ENCODE data around the gene VPS8. TPM values are rescaled to one million over a fixed set of nuclear protein-coding genes. Genes with fewer than 3 reads are reported as not detected.
A peak's percentile ranks its signal among the peaks of the same experiment; 100 is the strongest.

VPS8 gene
- total and polyA plus RNA-seq, 9 of the 15 experiments (the other 6 are each of a cell fraction or from before 2014, with no cell fraction given), result 7.2 to 41.0 (median 28.3) TPM

- no peak for FAIRE-seq
- Histone ChIP-seq H3K36me3 (ENCODE audit: control insufficient read depth, insufficient read depth, low read length) (peaks cover 11% of the 10 kb centered on the region; the same call in 2 of the 3 replicates), H3K4me3 (no peak overlapping the region), H3K9me3 (replicated peaks; ENCODE audit: control insufficient read depth, insufficient read depth, low read depth, low read length) (no peaks in the 10 kb centered on the region), H3K4me2 (ENCODE audit: insufficient read depth, low read length) (no peak overlapping the region), H4K20me1 (replicated peaks; ENCODE audit: control insufficient read depth, insufficient read depth, low read length) (no peaks in the 10 kb centered on the region), H3K4me1 (replicated peaks in 1 of 2; ENCODE audit: control insufficient read depth in 2 of 2, insufficient read depth in 2 of 2, low read length in 2 of 2) (peaks cover 0 to 7% of the 10 kb centered on the region in 2 experiments; a peak in 3 of 5 replicates), H2AFZ (ENCODE audit: low read depth, low read length) (no peak overlapping the region), H3K9ac (ENCODE audit: insufficient read depth in 1 of 2, low read depth in 2 of 2, low read length in 2 of 2) (no peak overlapping the region), H3K27me3 (ENCODE audit: control insufficient read depth in 2 of 2, insufficient read depth in 2 of 2, low read length in 2 of 2) (no peaks in the 10 kb centered on the region), H3K9me1 (ENCODE audit: control insufficient read depth, insufficient read depth, low read length) (no peaks in the 10 kb centered on the region), H3K79me2 (ENCODE audit: control insufficient read depth, insufficient read depth, low read length) (no peaks in the 10 kb centered on the region), H3K27ac (ENCODE audit: extremely low read depth, low read depth, low read length) (no peak overlapping the region)
- in situ Hi-C loops (cut with MboI), result no loop called here
- intact Hi-C loops (cut with micrococcal nuclease), result no loop called here
- BruUV-seq (replicated peaks), result no TSS peak
- TF ChIP-seq USF2 (CRISPR knock-in tag; IDR thresholded peaks at IDR 0.05) (no peak), SPI1 (IDR thresholded peaks at IDR 0.05; ENCODE audit: borderline replicate concordance, low read depth, low read length) (0 out of 2 replicates have a peak, but pooled peaks have one; percentile 21)
- POLR2A ChIA-PET, result no interaction called here
- DNase-seq (ENCODE audit: extremely low read depth in 1 of 4, low spot score in 3 of 4), result no peak
- CTCF ChIA-PET (ENCODE audit: low intra/inter-chr PET ratio), result interaction anchor here (0.5 kb wide), 1 partner anchor 24 kb away, joined by 4 read pairs; no protein-coding TSS in a partner anchor
- WGBS (ENCODE audit: insufficient coverage, low coverage, missing lambda C conversion rate), result 66% methylated on average over 2 of the region's 3 CpGs
- ATAC-seq, result no peak
These were observed 130.8 kb downstream of the VPS8 start for GRCh38 chr3:184942735-184943134.

- intact Hi-C loops (cut with micrococcal nuclease), result no loop called here
- no TSS peak for BruUV-seq (replicated peaks)
- H3K9ac ChIP-seq (ENCODE audit: insufficient read depth in 1 of 2, low read depth in 2 of 2, low read length in 2 of 2), result no peak overlapping the region
- no peak overlapping the region for H2AFZ ChIP-seq (ENCODE audit: low read depth, low read length)
- H3K4me2 ChIP-seq (ENCODE audit: insufficient read depth, low read length), result no peak overlapping the region
- ChIA-PET CTCF (ENCODE audit: low intra/inter-chr PET ratio) (no interaction called here), POLR2A (no interaction called here)
- H3K9me3 ChIP-seq (replicated peaks; ENCODE audit: control insufficient read depth, insufficient read depth, low read depth, low read length), result no peaks in the 10 kb centered on the region
- TF ChIP-seq CREB1 (IDR thresholded peaks at IDR 0.05), result no peak
- no peak for TF ChIP-seq CREB1 (CRISPR knock-in tag; IDR thresholded peaks at IDR 0.05)
- no peak for TF ChIP-seq POLR2A (conservative IDR thresholded peaks at IDR 0.05)
- in situ Hi-C loops (cut with MboI), result no loop called here
- H3K4me1 ChIP-seq (replicated peaks in 1 of 2; ENCODE audit: control insufficient read depth in 2 of 2, insufficient read depth in 2 of 2, low read length in 2 of 2), result peaks cover 0 to 7% of the 10 kb centered on the region in 2 experiments; a peak in 3 of 5 replicates
- no peaks in the 10 kb centered on the region for H3K79me2 ChIP-seq (ENCODE audit: control insufficient read depth, insufficient read depth, low read length)
- H3K27me3 ChIP-seq (ENCODE audit: control insufficient read depth in 2 of 2, insufficient read depth in 2 of 2, low read length in 2 of 2), result no peaks in the 10 kb centered on the region
- H3K9me1 ChIP-seq (ENCODE audit: control insufficient read depth, insufficient read depth, low read length), result no peaks in the 10 kb centered on the region
- peaks cover 11% of the 10 kb centered on the region; the same call in 2 of the 3 replicates for H3K36me3 ChIP-seq (ENCODE audit: control insufficient read depth, insufficient read depth, low read length)
- DNase-seq (ENCODE audit: extremely low read depth in 1 of 4, low spot score in 3 of 4), result no peak
- ATAC-seq, result no peak
- H4K20me1 ChIP-seq (replicated peaks; ENCODE audit: control insufficient read depth, insufficient read depth, low read length), result no peaks in the 10 kb centered on the region
- no peak overlapping the region for H3K27ac ChIP-seq (ENCODE audit: extremely low read depth, low read depth, low read length)
- no peak for FAIRE-seq
- no peak overlapping the region for H3K4me3 ChIP-seq
- 89% methylated on average over 3 of the region's 3 CpGs for WGBS (ENCODE audit: insufficient coverage, low coverage, missing lambda C conversion rate)
These were observed 132.3 kb downstream of the VPS8 start for GRCh38 chr3:184944241-184944640.

All from K562 (cell line).